GM23338 (cell line): Measurements from ENCODE around the gene POLA2. TPM values are rescaled to one million over a fixed set of nuclear protein-coding genes. Genes with fewer than 3 reads are reported as not detected.
A peak's percentile ranks its signal among the peaks of the same experiment; 100 is the strongest.

Source experiments
- ATAC-seq: fragments of 200-7000 bp; cut with Tn5 transposase; 3 replicates; pipeline ENCODE4 v1.9.1; 2020
- DNase-seq: peaks from one replicate; pipeline ENCODE4 v3.0.0-alpha.2; 2015; ENCODE audit warnings: low spot score
- H2AFZ ChIP-seq: fragments of 200-600 bp; sonication (generic); 2 replicates; pipeline ENCODE4 v1.8.0; 2016; ENCODE audit warnings: antibody characterized with exemption, mild to moderate bottlenecking, moderate library complexity
- H3F3A ChIP-seq: fragments of 200-600 bp; sonication (generic); replicated peaks from 2 replicates; pipeline ENCODE4 v1.8.0; 2017; ENCODE audit warnings: antibody characterized with exemption, mixed run types, low read depth
- H3K27ac ChIP-seq: fragments of 200-600 bp; sonication (generic); 2 replicates; pipeline ENCODE4 v1.6.1; 2016; ENCODE audit warnings: low read depth
- H3K27me3 ChIP-seq: fragments of 200-600 bp; sonication (generic); 2 replicates; pipeline ENCODE4 v1.8.0; 2016; ENCODE audit warnings: mild to moderate bottlenecking, mixed run types, moderate library complexity; ENCODE audit not compliant: insufficient read depth
- H3K36me3 ChIP-seq: fragments of 200-600 bp; sonication (generic); 2 replicates; pipeline ENCODE4 v1.8.0; 2016; ENCODE audit warnings: mild to moderate bottlenecking; ENCODE audit not compliant: insufficient read depth
- H3K4me1 ChIP-seq: fragments of 200-600 bp; sonication (generic); 2 replicates; pipeline ENCODE4 v1.8.0; 2016; ENCODE audit warnings: mild to moderate bottlenecking, moderate library complexity; ENCODE audit not compliant: insufficient read depth
- H3K4me2 ChIP-seq: fragments of 200-600 bp; sonication (generic); 2 replicates; pipeline ENCODE4 v1.7.1; 2017; ENCODE audit warnings: mixed run types
- H3K4me3 ChIP-seq: fragments of 200-600 bp; sonication (generic); 2 replicates; pipeline ENCODE4 v1.6.1; 2016; ENCODE audit warnings: mixed run types
- H3K79me2 ChIP-seq: fragments of 200-600 bp; sonication (generic); replicated peaks from 2 replicates; pipeline ENCODE4 v1.8.0; 2017; ENCODE audit warnings: mild to moderate bottlenecking; ENCODE audit not compliant: insufficient read depth
- H3K9me2 ChIP-seq: fragments of 200-600 bp; sonication (generic); 2 replicates; pipeline ENCODE4 v1.8.0; 2017; ENCODE audit not compliant: insufficient read depth
- H4K20me1 ChIP-seq: fragments of 200-600 bp; sonication (generic); replicated peaks from 2 replicates; pipeline ENCODE4 v1.8.0; 2017; ENCODE audit warnings: mild to moderate bottlenecking; ENCODE audit not compliant: insufficient read depth
- H3K27ac Mint-ChIP-seq: 2 replicates; pipeline ENCODE4 v1.8.0; 2020; ENCODE audit warnings: inconsistent platforms, mild to moderate bottlenecking, moderate library complexity, mixed read lengths
- H3K27me3 Mint-ChIP-seq: 3 replicates; pipeline ENCODE4 v1.8.0; 2022; ENCODE audit warnings: low read depth, mild to moderate bottlenecking, moderate library complexity, mixed read lengths, inconsistent platforms; ENCODE audit not compliant: insufficient read depth, poor library complexity
- H3K36me3 Mint-ChIP-seq: 3 replicates; pipeline ENCODE4 v1.8.0; 2021; ENCODE audit warnings: low read depth, mild to moderate bottlenecking, inconsistent platforms, moderate library complexity, mixed read lengths
- H3K4me1 Mint-ChIP-seq: 3 replicates; pipeline ENCODE4 v1.8.0; 2020; ENCODE audit warnings: mild to moderate bottlenecking, inconsistent platforms, mixed read lengths
- H3K4me3 Mint-ChIP-seq: 3 replicates; pipeline ENCODE4 v1.8.0; 2021; ENCODE audit warnings: moderate library complexity, mild to moderate bottlenecking, inconsistent platforms, mixed read lengths
- H3K9me3 Mint-ChIP-seq: 3 replicates; pipeline ENCODE4 v1.8.0; 2020; ENCODE audit warnings: moderate library complexity, mild to moderate bottlenecking, inconsistent platforms, mixed read lengths
- ETS1 ChIP-seq: IDR thresholded peaks from 2 replicates; pipeline ENCODE4 v1.6.1; 2016; ENCODE audit warnings: antibody characterized with exemption
- EZH2 ChIP-seq: fragments of 200-600 bp; sonication (generic); IDR thresholded peaks from one replicate; pipeline ENCODE4 v1.8.0; 2017; ENCODE audit warnings: antibody characterized with exemption, mild to moderate bottlenecking, low read depth; ENCODE audit not compliant: unreplicated experiment
- JUNB ChIP-seq: IDR thresholded peaks from one replicate; pipeline ENCODE4 v1.6.1; 2016; ENCODE audit warnings: antibody characterized with exemption; ENCODE audit not compliant: unreplicated experiment
- NANOG ChIP-seq: IDR thresholded peaks from 2 replicates; pipeline ENCODE4 v1.6.1; 2016; ENCODE audit warnings: antibody characterized with exemption, borderline replicate concordance
- POLR2AphosphoS5 ChIP-seq: IDR thresholded peaks from 2 replicates; pipeline ENCODE4 v1.6.1; 2016; ENCODE audit warnings: antibody characterized with exemption, low read depth
- REST ChIP-seq: IDR thresholded peaks from one replicate; pipeline ENCODE4 v1.6.1; 2018; ENCODE audit warnings: antibody characterized with exemption; ENCODE audit not compliant: unreplicated experiment
- ZNF114 ChIP-seq: fragments of 250-450 bp; sonication (Bioruptor Pico); IDR thresholded peaks from 2 replicates; pipeline ENCODE4 v1.5.0; 2020; ENCODE audit warnings: mild to moderate bottlenecking, moderate library complexity
- ZNF331 ChIP-seq: fragments of 250-450 bp; sonication (Bioruptor Pico); IDR thresholded peaks from 2 replicates; pipeline ENCODE4 v1.5.0; 2020; ENCODE audit warnings: low read depth, mild to moderate bottlenecking, moderate library complexity
- polyA plus RNA-seq: library from polyadenylated mRNA; unstranded; fragments of >200 nt; fragmentation: Nextera tagmentation; extraction: Ambion mirVana; gene quantifications from 2 replicates; pipeline ENCODE4 v1.2.1, GENCODE V29; 2016
- total RNA-seq: library from RNA; depleted of rRNA; stranded (reverse); fragments of >200 nt; shearing (Covaris generic); gene quantifications from 2 replicates; pipeline ENCODE4 v1.2.3, GENCODE V29; 2014

The POLA2 gene
- total and polyA plus RNA-seq, 2 experiments from 2014 or later: 22.5 to 30.4 TPM

GRCh38 chr11:65301491-65302329, 39.9 kb downstream of the POLA2 start:
- Histone ChIP-seq H3F3A (0 out of 2 replicates have a peak, but pooled peaks cover 3% of the 10 kb centered on the region), H3K9me2 (no peaks in the 10 kb centered on the region), H3K79me2 (no peaks in the 10 kb centered on the region), H4K20me1 (no peaks in the 10 kb centered on the region; the same call in 1 of the 2 replicates), H3K4me1 (peaks cover 14% of the 10 kb centered on the region), H2AFZ (no peak overlapping the region), H3K4me3 (peak overlapping the region; percentile 41), H3K27me3 (no peaks in the 10 kb centered on the region), H3K27ac (peak overlapping the region; percentile 74), H3K36me3 (no peaks in the 10 kb centered on the region; the same call in 1 of the 2 replicates), H3K4me2 (peak overlapping the region; percentile 76)
- Mint-ChIP-seq H3K27ac (peak overlapping the region; percentile 91), H3K4me1 (peaks cover 16% of the 10 kb centered on the region), H3K9me3 (no peaks in the 10 kb centered on the region; the same call in 2 of the 3 replicates), H3K4me3 (peak overlapping the region; percentile 43; the same call in 1 of the 3 replicates), H3K36me3 (peaks cover 18% of the 10 kb centered on the region), H3K27me3 (peaks cover 16% of the 10 kb centered on the region)
- DNase-seq (peak; percentile 79), ATAC-seq (peak; percentile 96)
- TF ChIP-seq ETS1: no peak
- no peak for TF ChIP-seq ZNF331 (CRISPR knock-in tag)
- no peak for TF ChIP-seq ZNF114
- no peak for TF ChIP-seq NANOG
- no peak for TF ChIP-seq REST
- peak; percentile 18; the same call in 1 of the 2 replicates for TF ChIP-seq POLR2AphosphoS5

GRCh38 chr11:65303555-65303954, 41.8 kb downstream of the POLA2 start:
- H3K36me3 ChIP-seq: no peaks in the 10 kb centered on the region
- Mint-ChIP-seq H3K27me3 (peaks cover 16% of the 10 kb centered on the region), H3K4me1 (peaks cover 16% of the 10 kb centered on the region), H3K9me3 (no peaks in the 10 kb centered on the region; the same call in 2 of the 3 replicates), H3K36me3 (peaks cover 14% of the 10 kb centered on the region), H3K4me3 (no peak overlapping the region), H3K27ac (no peak overlapping the region)
- H2AFZ ChIP-seq: no peak overlapping the region
- no peaks in the 10 kb centered on the region for H3K79me2 ChIP-seq
- H3K27me3 ChIP-seq: no peaks in the 10 kb centered on the region
- peaks cover 14% of the 10 kb centered on the region for H3K4me1 ChIP-seq
- H3K4me3 ChIP-seq: no peak overlapping the region
- no peak overlapping the region for H3K27ac ChIP-seq
- 0 out of 2 replicates have a peak, but pooled peaks cover 2% of the 10 kb centered on the region for H3F3A ChIP-seq
- no peak overlapping the region for H3K4me2 ChIP-seq
- ATAC-seq (no peak), DNase-seq (no peak)
- no peaks in the 10 kb centered on the region; the same call in 1 of the 2 replicates for H4K20me1 ChIP-seq
- H3K9me2 ChIP-seq: no peaks in the 10 kb centered on the region
- TF ChIP-seq EZH2 (no peak), ZNF331 (CRISPR knock-in tag) (no peak), POLR2AphosphoS5 (no peak), REST (no peak), JUNB (no peak), ETS1 (no peak)
